ENCODE results near the gene BTAF1. TPM values are rescaled to one million over a fixed set of nuclear protein-coding genes. Genes with fewer than 3 reads are reported as not detected.

BTAF1 gene
- 14.7 and 16.9 TPM in 2 replicates for total RNA-seq

DNA sequence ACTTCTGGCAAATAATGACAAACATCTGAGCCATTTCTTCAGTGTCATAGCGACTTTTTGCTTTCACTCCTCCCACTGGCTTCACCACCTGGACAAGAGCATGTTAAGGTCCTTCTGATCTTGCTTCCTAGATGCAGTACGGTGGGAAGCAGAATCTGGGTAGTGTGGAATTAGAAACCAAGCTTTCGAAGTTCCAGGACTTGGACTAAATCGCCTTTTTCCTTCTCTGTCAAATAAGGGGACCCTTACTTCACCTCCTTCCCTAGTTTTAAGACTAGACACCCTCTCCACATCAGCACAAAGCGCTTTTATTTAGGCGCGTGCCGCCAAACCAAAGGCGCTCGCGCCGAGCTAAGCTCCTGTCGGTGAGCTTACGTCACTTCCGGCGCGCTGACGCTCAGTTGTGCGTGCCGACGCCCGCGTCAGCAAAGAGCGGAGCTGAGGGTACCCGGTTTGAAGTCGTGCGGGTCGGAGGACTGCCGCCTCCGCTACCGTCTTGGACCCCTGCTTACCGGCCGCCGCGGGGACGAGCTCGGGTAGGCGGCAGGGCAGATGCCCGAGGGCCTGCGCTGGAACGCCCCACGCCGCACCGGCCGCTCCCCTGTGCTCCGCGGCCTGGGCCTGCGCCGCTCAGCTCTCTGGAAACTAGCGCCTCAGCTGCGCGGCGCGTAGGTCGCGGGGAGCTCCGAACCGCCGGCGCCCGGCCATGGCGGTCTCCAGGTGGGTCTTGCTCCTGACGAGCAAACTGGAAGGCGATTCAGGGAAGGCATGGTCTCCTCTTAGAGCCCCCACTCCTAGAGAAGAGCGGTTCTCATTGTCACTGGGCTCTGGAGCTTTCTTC lies at the start of gene BTAF1:
Gene BTAF1, plus strand, starts transcription at position 400 of the 841 bp plus-strand sequence. Its CDS starts 307 bp downstream, at position 707.

DNA sequence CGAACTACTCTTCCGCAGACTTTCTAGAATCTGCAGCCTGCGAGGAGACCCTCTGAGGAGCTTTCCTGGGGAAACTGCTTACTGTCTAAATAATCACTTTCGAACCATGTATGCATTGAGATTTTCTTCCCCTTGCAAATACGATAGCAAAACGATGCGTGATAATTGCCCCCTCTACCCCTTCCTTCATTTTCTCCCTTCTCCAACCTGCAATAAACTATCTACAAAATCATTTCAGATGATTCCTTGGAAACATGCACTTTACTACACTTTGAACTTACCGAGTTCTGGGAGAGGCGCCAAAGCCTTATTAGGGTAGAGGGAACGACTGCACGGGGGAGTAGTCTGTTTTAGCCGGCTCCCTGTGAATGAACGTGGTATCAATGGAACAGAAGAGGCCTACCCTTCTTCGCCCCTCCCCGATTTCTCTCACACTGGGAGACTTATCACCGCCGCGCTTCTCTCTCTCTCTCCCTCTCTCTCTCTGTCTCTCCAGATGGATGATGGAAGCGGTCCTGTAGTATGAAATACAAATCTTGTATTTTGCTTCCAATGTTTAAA lies 14.4 kb upstream of the BTAF1 start, which contains the start of gene FGFBP3:
Gene FGFBP3, minus strand, starts transcription at position 370 of the 561 bp plus-strand sequence. CDS start 517 bp downstream, outside the sequence.

Other genes with a start within 250 kb of the BTAF1 start
- gene TNKS2, start 125.3 kb upstream of the BTAF1 start, total RNA-seq: 29.0 and 34.4 TPM in 2 replicates
- 0.05 TPM in 1 of 2 replicates, not detected in the other for gene FGFBP3, start 14.3 kb upstream of the BTAF1 start, total RNA-seq